ENCODE results near the gene TPST1.
"Not testable (repeated sequence)": the region's sequence is repeated elsewhere in the genome, so short reads cannot be mapped to it uniquely, and the experiment has no call there.

Gene TPST1

DNA sequence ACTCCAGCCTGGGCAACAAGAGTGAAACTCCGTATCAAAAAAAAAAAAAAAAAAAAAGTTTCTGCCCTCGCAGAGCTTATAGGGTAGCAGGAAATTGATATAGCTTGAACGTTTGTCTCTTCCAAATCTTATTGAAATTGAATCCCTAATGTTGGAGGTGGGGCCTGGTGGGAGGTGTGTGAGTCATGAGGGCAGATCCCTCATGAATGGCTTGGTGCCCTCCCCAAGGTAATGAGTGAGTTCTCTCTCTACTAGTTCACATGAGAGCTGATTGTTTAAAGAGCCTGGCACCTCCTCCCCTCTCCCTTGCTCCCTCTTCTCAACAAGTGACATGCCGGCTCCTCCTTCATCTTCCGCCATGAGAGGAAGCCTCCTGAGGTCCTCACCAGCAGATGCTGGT lies 193.7 kb downstream of the TPST1 start:
- DNase-seq, result not testable (repeated sequence)

DNA sequence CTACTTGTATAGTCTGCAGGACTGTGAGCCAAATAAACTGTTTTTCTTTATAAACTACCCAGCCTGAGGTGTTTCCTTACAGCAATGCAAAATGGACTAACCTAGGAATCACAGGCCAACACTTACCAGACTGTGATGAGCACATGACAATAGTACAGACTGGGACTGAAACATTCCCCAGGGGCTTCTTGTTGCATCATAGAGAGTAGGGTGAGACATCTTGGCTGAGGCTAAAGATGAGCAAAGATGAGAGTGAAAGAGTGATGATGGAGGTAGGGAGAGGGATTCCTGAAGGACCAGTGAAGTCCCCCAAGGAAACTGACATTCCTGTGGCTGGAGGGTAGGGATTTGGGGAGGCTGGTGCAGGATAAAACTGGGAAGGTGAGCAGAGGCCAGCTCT lies 194.4 kb downstream of the TPST1 start:
- no peak for DNase-seq

DNA sequence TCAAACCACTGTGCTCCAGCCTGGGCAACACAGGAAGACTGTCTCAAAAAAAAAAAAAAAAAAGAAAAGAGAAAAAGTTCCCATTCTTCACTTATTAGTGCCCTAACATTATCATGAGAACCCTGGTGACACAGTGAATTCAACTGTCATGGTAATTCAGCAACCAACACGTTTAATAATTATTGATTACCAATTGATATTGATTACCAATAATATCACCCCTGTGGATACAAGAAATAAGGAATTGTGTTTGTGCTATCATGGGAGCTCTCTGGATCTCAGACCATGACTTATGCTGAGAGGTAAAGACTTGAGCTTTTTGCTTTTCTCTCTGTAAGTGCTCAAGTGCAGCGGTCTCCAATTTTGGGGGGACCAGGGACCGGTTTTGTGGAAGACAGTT lies 195.3 kb downstream of the TPST1 start:
- DNase-seq, result no peak

DNA sequence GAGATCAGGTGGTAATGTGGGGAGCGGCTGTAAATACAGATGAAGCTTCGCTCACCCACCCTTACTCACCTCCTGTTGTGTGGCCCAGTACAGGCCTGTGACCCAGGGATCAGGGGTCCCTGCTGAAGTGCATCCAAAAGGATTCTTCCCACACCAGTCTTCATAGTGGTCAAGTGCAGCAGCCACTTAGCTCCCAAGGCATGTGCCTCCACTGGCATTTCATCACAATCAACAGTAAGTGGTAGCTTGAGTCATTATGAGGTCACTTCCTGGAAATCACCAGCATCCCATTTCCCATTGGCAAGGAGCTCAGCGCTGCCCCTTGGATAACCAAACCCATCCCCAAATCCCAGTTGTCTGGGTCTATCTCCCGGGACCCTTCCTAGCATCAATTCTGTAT lies 196.0 kb downstream of the TPST1 start:
- not testable (repeated sequence) for DNase-seq

DNA sequence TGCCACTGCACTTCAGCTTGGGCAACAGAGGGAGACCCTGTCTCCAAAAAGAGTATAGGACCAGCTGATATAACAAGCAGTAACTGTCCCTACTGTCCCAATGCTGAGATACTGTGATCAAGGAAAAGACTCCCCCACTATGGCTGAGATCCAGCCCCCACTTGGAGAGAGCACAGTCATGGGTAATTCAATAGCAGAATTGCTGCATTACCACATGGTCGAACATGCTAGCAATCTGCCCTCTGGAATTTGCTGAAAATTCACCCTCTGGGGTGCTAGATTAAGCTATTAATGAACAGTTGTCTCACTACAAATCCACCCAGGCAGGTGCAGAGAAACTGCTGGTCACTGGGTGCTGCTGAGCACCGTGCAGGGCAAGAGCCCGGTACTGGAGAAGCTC lies 196.8 kb downstream of the TPST1 start:
- DNase-seq, result not testable (repeated sequence)

DNA sequence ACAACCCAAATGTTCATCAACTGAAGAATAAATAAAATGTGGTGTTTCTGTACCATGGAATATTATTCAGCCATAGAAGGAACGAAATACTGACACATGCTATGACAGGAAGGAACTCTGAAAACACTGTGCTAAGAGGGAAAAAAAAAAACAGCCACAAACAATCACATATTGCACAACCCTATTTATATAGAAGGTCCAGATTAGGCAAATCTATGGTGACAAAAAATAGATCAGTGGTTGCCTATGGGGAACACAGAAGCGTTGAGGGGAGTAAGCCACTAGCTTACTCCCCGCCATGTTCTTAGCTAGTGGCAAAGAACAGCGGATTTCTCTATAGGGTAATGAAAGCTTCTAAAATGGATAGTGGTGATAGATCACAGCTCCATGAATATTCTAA lies 198.4 kb downstream of the TPST1 start:
- no peak for DNase-seq

DNA sequence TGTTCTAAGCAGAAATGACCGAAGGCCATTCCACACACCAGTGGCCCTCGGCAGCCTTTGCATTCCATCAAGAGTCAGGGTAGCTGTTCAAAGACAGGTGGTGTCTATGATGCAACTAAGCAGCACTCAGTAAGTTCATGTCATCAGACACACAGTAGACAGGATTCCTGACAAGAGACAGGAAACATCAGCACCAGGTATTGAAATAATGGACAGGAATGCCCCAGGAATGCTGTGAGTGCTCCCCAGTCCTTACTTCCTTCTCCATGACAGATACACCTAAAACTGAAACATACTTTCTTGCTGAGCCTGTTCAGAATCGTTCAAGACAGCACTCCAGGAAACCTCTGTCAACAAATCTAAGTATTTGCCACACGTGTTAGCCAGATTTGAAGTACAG lies 204.4 kb downstream of the TPST1 start:
- DNase-seq, result no peak
